CD8-positive, alpha-beta memory T cell (primary cell): ENCODE measurements around the gene LGR4. TPM values are rescaled to one million over a fixed set of nuclear protein-coding genes. Genes with fewer than 3 reads are reported as not detected.

Source experiments
- CTCF ChIA-PET: fragments of 350-600 bp; sonication (Branson Sonifier 250); formaldehyde crosslinking; loops from one replicate; lab custom pipeline; 2021; ENCODE audit warnings: antibody characterized with exemption; lab: Charles Lee
- POLR2A ChIA-PET: fragments of 350-600 bp; sonication (Branson Sonifier 250); formaldehyde crosslinking; loops from one replicate; lab custom pipeline; 2021; ENCODE audit warnings: antibody characterized with exemption; lab: Charles Lee
- DNase-seq, 5 donors: peaks; one replicate each; pipeline versions ENCODE4 v3.0.0 to v3.0.0-alpha.2; 2020 to 2022; ENCODE audit warnings: mixed read lengths in 1 of 5
- H3K27ac ChIP-seq: one replicate; pipeline ENCODE4 v1.7.0; 2013; ENCODE audit warnings: low read depth, mild to moderate bottlenecking, low read length, moderate library complexity
- H3K27me3 ChIP-seq: 2 replicates; pipeline ENCODE4 v1.7.0; 2013; ENCODE audit warnings: low read length, mild to moderate bottlenecking; ENCODE audit not compliant: insufficient read depth, poor library complexity, severe bottlenecking
- H3K36me3 ChIP-seq: 2 replicates; pipeline ENCODE4 v1.7.0; 2013; ENCODE audit warnings: mild to moderate bottlenecking, low read length, moderate library complexity; ENCODE audit not compliant: insufficient read depth
- H3K4me1 ChIP-seq: 2 replicates; pipeline ENCODE4 v1.7.0; 2013; ENCODE audit warnings: mild to moderate bottlenecking, low read length, moderate library complexity; ENCODE audit not compliant: insufficient read depth
- H3K4me3 ChIP-seq: 2 replicates; pipeline ENCODE4 v1.7.0; 2013; ENCODE audit warnings: mild to moderate bottlenecking, low read length
- H3K9me3 ChIP-seq: 2 replicates; pipeline ENCODE4 v1.7.0; 2013; ENCODE audit warnings: mild to moderate bottlenecking, low read length
- H3K27ac Mint-ChIP-seq, 8 donors: one replicate each; pipeline ENCODE4 v1.8.0; 2020 to 2021; ENCODE audit warnings: mixed read lengths in 8 of 8, mild to moderate bottlenecking in 6 of 8, inconsistent platforms in 3 of 8, moderate library complexity in 3 of 8
- H3K27me3 Mint-ChIP-seq, 2 donors: one replicate each; pipeline ENCODE4 v1.8.0; 2020 to 2021; ENCODE audit warnings: mixed read lengths in 2 of 2, mild to moderate bottlenecking in 1 of 2, moderate library complexity in 1 of 2
- H3K36me3 Mint-ChIP-seq, 3 donors: one replicate each; pipeline ENCODE4 v1.8.0; 2020 to 2021; ENCODE audit warnings: mixed read lengths in 3 of 3, inconsistent platforms in 1 of 3, mild to moderate bottlenecking in 1 of 3
- H3K4me1 Mint-ChIP-seq, 3 donors: one replicate each; pipeline ENCODE4 v1.8.0; 2020 to 2021; ENCODE audit warnings: mixed read lengths in 3 of 3, inconsistent platforms in 1 of 3, mild to moderate bottlenecking in 1 of 3
- H3K4me3 Mint-ChIP-seq, 7 donors: one replicate each; pipeline ENCODE4 v1.8.0; 2020 to 2021; ENCODE audit warnings: mixed read lengths in 7 of 7, mild to moderate bottlenecking in 6 of 7, moderate library complexity in 4 of 7, inconsistent platforms in 2 of 7
- H3K9me3 Mint-ChIP-seq, 5 donors: one replicate each; pipeline ENCODE4 v1.8.0; 2020 to 2022; ENCODE audit warnings: mixed read lengths in 5 of 5, mild to moderate bottlenecking in 3 of 5, moderate library complexity in 2 of 5, inconsistent platforms in 1 of 5
- polyA plus RNA-seq: library from polyadenylated mRNA; unstranded; fragments of 300-500 nt; fragmentation: Illumina TruSeq; gene quantifications from one replicate; pipeline ENCODE4 v1.2.3, GENCODE V29; 2021
- total RNA-seq, 2 experiments: library from RNA; stranded (reverse); gene quantifications; one replicate each; pipeline ENCODE4 v1.2.3, GENCODE V29; 2021

Gene LGR4
- total and polyA plus RNA-seq, 3 experiments from 2014 or later, result 0.04 to 0.39 (median 0.07) TPM

GRCh38 chr11:27379449-27379848, 93.1 kb downstream of the LGR4 start:
- peaks cover 4 to 5% of the 10 kb centered on the region in 2 donors for H3K27me3 Mint-ChIP-seq
- no peak overlapping the region for H3K27ac ChIP-seq
- no peak overlapping the region for H3K4me3 Mint-ChIP-seq
- H3K4me1 Mint-ChIP-seq, result peaks cover 0 to under 1% (median 0%) of the 10 kb centered on the region in 3 donors
- no peaks in the 10 kb centered on the region for H3K4me1 ChIP-seq
- no peaks in the 10 kb centered on the region for H3K36me3 ChIP-seq
- H3K9me3 ChIP-seq, result no peaks in the 10 kb centered on the region
- no peak overlapping the region for H3K27ac Mint-ChIP-seq
- POLR2A ChIA-PET, result no interaction called here
- DNase-seq, result no peak
- H3K4me3 ChIP-seq, result no peak overlapping the region
- CTCF ChIA-PET, result no interaction called here
- H3K27me3 ChIP-seq, result no peaks in the 10 kb centered on the region
- no peaks in the 10 kb centered on the region for H3K9me3 Mint-ChIP-seq
- H3K36me3 Mint-ChIP-seq, result peaks cover 0 to 4% (median 0%) of the 10 kb centered on the region in 3 donors

- Mint-ChIP-seq H3K27ac (no peak overlapping the region), H3K4me1 (no peaks in the 10 kb centered on the region), H3K27me3 (peaks cover 0 to 4% of the 10 kb centered on the region in 2 donors), H3K9me3 (no peaks in the 10 kb centered on the region), H3K36me3 (no peaks in the 10 kb centered on the region), H3K4me3 (no peak overlapping the region)
- Histone ChIP-seq H3K4me3 (no peak overlapping the region), H3K27ac (no peak overlapping the region), H3K36me3 (no peaks in the 10 kb centered on the region), H3K27me3 (no peaks in the 10 kb centered on the region), H3K9me3 (no peaks in the 10 kb centered on the region), H3K4me1 (no peaks in the 10 kb centered on the region)
- CTCF ChIA-PET, result no interaction called here
- DNase-seq, result no peak
- POLR2A ChIA-PET, result no interaction called here
These were observed 97.2 kb downstream of the LGR4 start for GRCh38 chr11:27375370-27375769.

DNA sequence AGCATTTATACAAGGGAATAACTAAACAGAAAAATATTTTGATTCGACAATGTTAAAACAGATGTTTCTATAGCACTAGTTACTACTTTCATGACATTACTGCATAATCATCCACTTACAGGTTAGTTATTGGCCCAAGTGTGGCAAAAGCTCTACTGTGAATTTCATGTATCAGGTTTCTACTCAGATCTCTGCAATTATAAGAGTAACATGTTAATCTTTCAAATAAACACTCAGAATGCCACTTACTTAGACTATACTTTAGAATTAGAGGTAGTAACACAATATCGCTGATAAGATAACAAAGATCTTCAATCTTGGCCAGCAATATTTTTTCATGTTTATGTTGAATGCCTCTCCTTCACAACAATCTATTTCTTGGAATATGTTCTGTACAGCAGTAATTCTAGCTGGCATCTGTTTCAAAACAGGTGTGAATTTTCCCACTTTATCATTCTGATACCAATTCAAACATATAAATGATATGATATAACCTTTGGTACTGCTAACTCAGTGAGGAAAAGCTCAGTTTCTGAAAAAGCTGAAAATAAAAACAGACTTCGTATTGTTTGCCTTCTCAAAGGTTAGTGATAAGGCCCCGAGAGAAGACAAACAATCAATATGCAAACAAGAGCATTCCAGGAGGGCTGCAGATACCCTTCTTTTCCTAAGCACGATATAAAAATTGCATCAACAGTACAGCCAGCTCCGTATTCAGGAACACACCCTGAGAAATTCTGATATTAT, 98.6 kb downstream of the LGR4 start:
- Histone ChIP-seq H3K4me3 (no peak overlapping the region), H3K4me1 (no peaks in the 10 kb centered on the region), H3K9me3 (no peaks in the 10 kb centered on the region), H3K27me3 (no peaks in the 10 kb centered on the region), H3K27ac (no peak overlapping the region), H3K36me3 (no peaks in the 10 kb centered on the region)
- Mint-ChIP-seq H3K36me3 (no peaks in the 10 kb centered on the region), H3K9me3 (no peaks in the 10 kb centered on the region), H3K4me3 (no peak overlapping the region), H3K27ac (no peak overlapping the region), H3K4me1 (no peaks in the 10 kb centered on the region), H3K27me3 (no peaks in the 10 kb centered on the region)
- ChIA-PET CTCF (no interaction called here), POLR2A (no interaction called here)
- no peak for DNase-seq

DNA sequence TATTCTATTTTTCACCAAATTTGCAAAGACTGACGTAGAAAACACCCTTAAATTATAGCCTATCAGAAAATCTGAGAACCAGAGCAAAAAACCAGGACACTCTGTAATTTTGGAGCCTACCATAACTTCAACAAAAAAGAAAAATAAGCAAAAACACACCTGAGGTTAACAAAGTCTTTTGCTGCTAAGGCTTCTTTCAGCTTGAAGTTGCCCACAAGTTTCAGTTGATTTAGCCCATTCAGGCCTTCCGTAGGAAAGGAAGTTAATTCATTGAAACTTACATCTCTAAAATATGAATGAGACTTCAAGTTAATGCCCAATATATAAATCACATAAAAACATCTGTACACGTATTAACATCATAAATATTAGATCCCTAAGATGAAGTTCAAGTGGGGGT, 99.2 kb downstream of the LGR4 start:
- Histone ChIP-seq H3K4me3 (no peak overlapping the region), H3K4me1 (no peaks in the 10 kb centered on the region), H3K27ac (no peak overlapping the region), H3K9me3 (no peaks in the 10 kb centered on the region), H3K36me3 (no peaks in the 10 kb centered on the region), H3K27me3 (no peaks in the 10 kb centered on the region)
- no peaks in the 10 kb centered on the region for H3K27me3 Mint-ChIP-seq
- no peak for DNase-seq
- no peak overlapping the region for H3K27ac Mint-ChIP-seq
- H3K36me3 Mint-ChIP-seq, result no peaks in the 10 kb centered on the region
- ChIA-PET POLR2A (no interaction called here), CTCF (no interaction called here)
- H3K4me3 Mint-ChIP-seq, result no peak overlapping the region
- H3K4me1 Mint-ChIP-seq, result no peaks in the 10 kb centered on the region
- H3K9me3 Mint-ChIP-seq, result no peaks in the 10 kb centered on the region

DNA sequence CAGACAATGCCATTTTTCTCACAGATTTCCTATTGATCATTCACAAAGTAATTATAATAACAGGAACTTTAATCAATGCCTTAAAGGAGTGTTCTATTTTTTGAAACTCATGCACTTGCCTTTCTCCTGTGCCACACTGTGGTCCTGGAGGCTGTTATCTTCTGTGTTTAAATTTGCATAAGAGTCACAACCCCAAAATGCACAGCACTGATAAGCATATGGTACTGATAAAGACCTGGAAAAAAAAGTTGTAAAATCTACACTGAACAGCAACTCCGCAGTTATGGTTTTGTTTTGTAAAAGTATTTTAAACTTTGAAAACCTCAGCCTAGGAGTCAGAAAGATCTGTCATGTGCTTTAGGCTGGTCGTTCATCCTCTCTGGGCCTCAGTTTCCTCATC, 100.4 kb downstream of the LGR4 start:
- Mint-ChIP-seq H3K4me3 (no peak overlapping the region), H3K27me3 (peaks cover 0 to 4% of the 10 kb centered on the region in 2 donors), H3K27ac (no peak overlapping the region), H3K36me3 (no peaks in the 10 kb centered on the region), H3K9me3 (no peaks in the 10 kb centered on the region), H3K4me1 (no peaks in the 10 kb centered on the region)
- no peaks in the 10 kb centered on the region for H3K27me3 ChIP-seq
- no peak for DNase-seq
- CTCF ChIA-PET, result no interaction called here
- H3K4me1 ChIP-seq, result no peaks in the 10 kb centered on the region
- no peaks in the 10 kb centered on the region for H3K9me3 ChIP-seq
- no peak overlapping the region for H3K27ac ChIP-seq
- H3K4me3 ChIP-seq, result no peak overlapping the region
- no peaks in the 10 kb centered on the region for H3K36me3 ChIP-seq
- POLR2A ChIA-PET, result no interaction called here

DNA sequence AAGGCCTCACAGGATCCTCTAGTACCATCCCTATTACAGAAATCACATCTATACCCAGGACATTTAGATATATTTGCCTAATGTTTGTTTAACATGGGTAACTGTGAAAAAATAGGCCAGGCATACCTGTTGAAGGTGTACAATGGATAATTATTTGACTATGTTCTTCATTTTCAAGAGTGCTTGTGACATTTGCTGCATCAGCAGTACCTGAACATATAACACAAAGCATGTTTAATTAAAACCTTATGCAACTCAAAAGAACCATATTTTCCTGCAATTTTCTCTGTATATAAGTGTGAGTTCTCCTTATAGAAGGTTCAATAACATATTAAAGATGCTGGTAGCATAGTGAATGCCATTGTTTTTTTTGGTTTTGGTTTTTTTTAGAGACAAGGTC, 101.1 kb downstream of the LGR4 start:
- Mint-ChIP-seq H3K36me3 (no peaks in the 10 kb centered on the region), H3K27me3 (peaks cover 0 to 4% of the 10 kb centered on the region in 2 donors), H3K4me1 (no peaks in the 10 kb centered on the region), H3K27ac (no peak overlapping the region), H3K9me3 (no peaks in the 10 kb centered on the region), H3K4me3 (no peak overlapping the region)
- ChIA-PET POLR2A (no interaction called here), CTCF (no interaction called here)
- Histone ChIP-seq H3K4me1 (no peaks in the 10 kb centered on the region), H3K36me3 (no peaks in the 10 kb centered on the region), H3K27ac (no peak overlapping the region), H3K9me3 (no peaks in the 10 kb centered on the region), H3K27me3 (no peaks in the 10 kb centered on the region), H3K4me3 (no peak overlapping the region)
- no peak for DNase-seq

- no peaks in the 10 kb centered on the region for H3K4me1 ChIP-seq
- DNase-seq, result no peak
- Mint-ChIP-seq H3K4me1 (no peaks in the 10 kb centered on the region), H3K27ac (no peak overlapping the region), H3K36me3 (no peaks in the 10 kb centered on the region), H3K4me3 (no peak overlapping the region), H3K27me3 (peaks cover 0 to 4% of the 10 kb centered on the region in 2 donors), H3K9me3 (no peaks in the 10 kb centered on the region)
- no peak overlapping the region for H3K4me3 ChIP-seq
- CTCF ChIA-PET, result no interaction called here
- H3K27ac ChIP-seq, result no peak overlapping the region
- H3K9me3 ChIP-seq, result no peaks in the 10 kb centered on the region
- POLR2A ChIA-PET, result no interaction called here
- H3K36me3 ChIP-seq, result no peaks in the 10 kb centered on the region
- no peaks in the 10 kb centered on the region for H3K27me3 ChIP-seq
These were observed 102.2 kb downstream of the LGR4 start for GRCh38 chr11:27370374-27370773.

DNA sequence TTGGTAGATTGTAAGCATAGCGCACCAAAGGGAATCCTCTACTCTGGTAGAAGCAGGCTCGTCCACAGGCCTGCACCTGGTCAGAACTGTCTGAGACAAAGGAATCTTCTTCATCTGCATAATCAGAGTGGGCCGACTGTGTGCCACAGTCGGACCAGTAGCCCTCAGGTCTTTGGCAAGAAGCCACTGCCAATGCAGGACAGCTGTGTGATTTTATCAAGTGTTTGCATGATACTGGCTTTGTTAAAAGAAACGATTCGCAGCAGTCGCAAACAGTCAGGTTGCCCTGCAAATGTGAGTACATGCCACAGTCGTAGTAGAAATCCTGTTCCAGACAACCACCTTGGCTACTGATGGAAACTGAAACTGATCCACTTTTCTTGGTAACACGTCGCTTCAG, 104.7 kb downstream of the LGR4 start:
- Histone ChIP-seq H3K4me1 (peaks cover 6% of the 10 kb centered on the region), H3K27ac (no peak overlapping the region), H3K36me3 (no peaks in the 10 kb centered on the region), H3K27me3 (no peaks in the 10 kb centered on the region), H3K9me3 (no peaks in the 10 kb centered on the region), H3K4me3 (no peak overlapping the region)
- Mint-ChIP-seq H3K27me3 (peaks cover 0 to 4% of the 10 kb centered on the region in 2 donors), H3K36me3 (peaks cover 0 to under 1% (median 0%) of the 10 kb centered on the region in 3 donors), H3K9me3 (no peaks in the 10 kb centered on the region), H3K4me3 (no peak overlapping the region), H3K4me1 (peaks cover 10% of the 10 kb centered on the region in 3 donors), H3K27ac (no peak overlapping the region)
- CTCF ChIA-PET, result no interaction called here
- POLR2A ChIA-PET, result no interaction called here
- DNase-seq, result no peak
